ENCODE results near the gene IRF8.

GRCh38 chr16:85903559-85903958 lies 4.6 kb downstream of the IRF8 start:
- no peak for TF ChIP-seq CTCF (IDR thresholded peaks at IDR 0.05)
- TF ChIP-seq ZFX (IDR thresholded peaks at IDR 0.05; ENCODE audit: borderline replicate concordance), result no peak
